HG03066 (cell line): Measurements from ENCODE around the gene ZSCAN2.
A peak's percentile ranks its signal among the peaks of the same experiment; 100 is the strongest.
"Not testable (repeated sequence)": the region's sequence is repeated elsewhere in the genome, so short reads cannot be mapped to it uniquely, and the experiment has no call there.

Experiments
- ATAC-seq: cut with Tn5 transposase; IDR thresholded peaks from one replicate; pipeline ENCODE4 v1.9.1; 2021; ENCODE audit warnings: low read depth; ENCODE audit not compliant: unreplicated experiment

ZSCAN2 gene

GRCh38 chr15:84633311-84634227 is 32.8 kb downstream of the ZSCAN2 start:
- peak; percentile 38 for ATAC-seq

- ATAC-seq, result no peak
Observed at GRCh38 chr15:84634228-84634837, 33.5 kb downstream of the ZSCAN2 start.

- ATAC-seq, result no peak
Observed at GRCh38 chr15:84638103-84638502, 37.3 kb downstream of the ZSCAN2 start.

GRCh38 chr15:84641871-84642270 is 41.1 kb downstream of the ZSCAN2 start:
- not testable (repeated sequence) for ATAC-seq

- not testable (repeated sequence) for ATAC-seq
Observed at GRCh38 chr15:84642640-84643039, 41.8 kb downstream of the ZSCAN2 start.

GRCh38 chr15:84643838-84644237 is 43.0 kb downstream of the ZSCAN2 start:
- no peak for ATAC-seq

GRCh38 chr15:84645496-84645895 is 44.7 kb downstream of the ZSCAN2 start:
- ATAC-seq, result no peak

- no peak for ATAC-seq
Observed at GRCh38 chr15:84645997-84646396, 45.2 kb downstream of the ZSCAN2 start.

GRCh38 chr15:84647726-84648125 is 46.9 kb downstream of the ZSCAN2 start:
- no peak for ATAC-seq

GRCh38 chr15:84648539-84648938 is 47.7 kb downstream of the ZSCAN2 start:
- no peak for ATAC-seq

- no peak for ATAC-seq
Observed at GRCh38 chr15:84649706-84650105, 48.9 kb downstream of the ZSCAN2 start.

- ATAC-seq, result no peak
Observed at GRCh38 chr15:84653584-84653909, 52.7 kb downstream of the ZSCAN2 start.

GRCh38 chr15:84653910-84654688 is 53.3 kb downstream of the ZSCAN2 start, which contains the start of gene WDR73:
WDR73 (minus strand) TSS chr15:84654283; CDS start chr15:84654274, 9 bp downstream.
- ATAC-seq, result peak; percentile 86

- ATAC-seq, result peak; percentile 46
Observed at GRCh38 chr15:84654689-84655453, 54.1 kb downstream of the ZSCAN2 start.

GRCh38 chr15:84656972-84657371 is 56.2 kb downstream of the ZSCAN2 start:
- no peak for ATAC-seq

GRCh38 chr15:84657748-84658079 is 56.9 kb downstream of the ZSCAN2 start:
- no peak for ATAC-seq

- peak; percentile 45 for ATAC-seq
Observed at GRCh38 chr15:84658080-84658787, 57.4 kb downstream of the ZSCAN2 start, which contains the start of gene NMB. NMB (minus strand) TSS chr15:84658199; CDS start chr15:84658152, 47 bp downstream.

GRCh38 chr15:84658788-84659411 is 58.1 kb downstream of the ZSCAN2 start:
- no peak for ATAC-seq
